SK-N-SH (cell line): ENCODE measurements around the gene ZNF207. TPM values are rescaled to one million over a fixed set of nuclear protein-coding genes. Genes with fewer than 3 reads are reported as not detected.

Experiments used
- CTCF ChIA-PET: fragments of 300-600, 350-600 bp; formaldehyde crosslinking; extraction: SDS; loops from one replicate; lab custom pipeline; 2021; lab: Yijun Ruan, JAX
- POLR2A ChIA-PET: fragments of 350-600 bp; sonication (Branson Sonifier 250); formaldehyde crosslinking; extraction: SDS; loops from one replicate; lab custom pipeline; 2020; ENCODE audit warnings: antibody characterized with exemption, inconsistent platforms; lab: Yijun Ruan, JAX
- DNase-seq: peaks from one replicate; pipeline ENCODE4 v3.0.0; 2012
- H2AFZ ChIP-seq: fragments of 200-600 bp; sonication (generic); 2 replicates; pipeline ENCODE4 v1.8.1; 2016; ENCODE audit warnings: antibody characterized with exemption, mild to moderate bottlenecking, low read depth
- H3F3A ChIP-seq: fragments of 200-600 bp; sonication (generic); replicated peaks from 2 replicates; pipeline ENCODE3; 2016; ENCODE audit warnings: antibody characterized with exemption, mild to moderate bottlenecking; ENCODE audit not compliant: insufficient read depth
- H3K27ac ChIP-seq, 2 experiments: fragments of 200-500 bp in 1 of 2; fragments of 200-600 bp in 1 of 2; sonication (Bioruptor generic) in 1 of 2; sonication (generic), shearing (Covaris generic) in 1 of 2; 2 replicates each; pipeline versions ENCODE4 v1.5.1 to v1.6.1; 2014 to 2016; ENCODE audit warnings: low read depth in 2 of 2, inconsistent platforms in 1 of 2, low read length in 1 of 2, mild to moderate bottlenecking in 1 of 2, mixed read lengths in 1 of 2
- H3K27me3 ChIP-seq: fragments of 200-600 bp; sonication (generic), shearing (Covaris generic); 2 replicates; pipeline ENCODE4 v1.6.1; 2016; ENCODE audit warnings: mixed run types; ENCODE audit not compliant: insufficient read depth
- H3K36me3 ChIP-seq, 2 experiments: fragments of 200-500 bp in 1 of 2; fragments of 200-600 bp in 1 of 2; sonication (Bioruptor generic) in 1 of 2; sonication (generic) in 1 of 2; replicated peaks in 1 of 2; 2 replicates each; pipeline versions ENCODE3 to v1.5.1; 2014 to 2016; ENCODE audit warnings: low read length in 1 of 2, mild to moderate bottlenecking in 1 of 2; ENCODE audit not compliant: insufficient read depth in 2 of 2, control insufficient read depth in 1 of 2
- H3K4me1 ChIP-seq, 2 experiments: fragments of 200-500 bp in 1 of 2; fragments of 200-600 bp in 1 of 2; sonication (Bioruptor generic) in 1 of 2; sonication (generic), shearing (Covaris generic) in 1 of 2; 2 replicates each; pipeline versions ENCODE4 v1.5.1 to v1.6.1; 2014 to 2016; ENCODE audit warnings: low read depth in 1 of 2, low read length in 1 of 2, mixed run types in 1 of 2; ENCODE audit not compliant: insufficient read depth in 2 of 2, control insufficient read depth in 1 of 2
- H3K4me2 ChIP-seq: fragments of 200-600 bp; sonication (generic), shearing (Covaris generic); 2 replicates; pipeline ENCODE4 v1.6.1; 2017; ENCODE audit warnings: mixed run types
- H3K4me3 ChIP-seq, 2 experiments: fragments of 200-500 bp in 1 of 2; fragments of 200-600 bp in 1 of 2; sonication (Bioruptor generic) in 1 of 2; sonication (generic), shearing (Covaris generic) in 1 of 2; 2 replicates each; pipeline versions ENCODE4 v1.5.1 to v1.8.1; 2014 to 2016; ENCODE audit warnings: low read depth in 2 of 2, inconsistent platforms in 1 of 2, low read length in 1 of 2, mild to moderate bottlenecking in 1 of 2, mixed read lengths in 1 of 2, moderate library complexity in 1 of 2
- H3K79me2 ChIP-seq: fragments of 200-600 bp; sonication (generic); 2 replicates; pipeline ENCODE4 v1.8.1; 2017; ENCODE audit warnings: mild to moderate bottlenecking; ENCODE audit not compliant: insufficient read depth
- H3K9ac ChIP-seq: fragments of 200-600 bp; sonication (generic); 2 replicates; pipeline ENCODE4 v1.6.1; 2017; ENCODE audit warnings: mixed run types
- H3K9me2 ChIP-seq: fragments of 200-600 bp; sonication (generic); 2 replicates; pipeline ENCODE4 v1.6.1; 2017; ENCODE audit warnings: mixed run types
- H3K9me3 ChIP-seq: fragments of 200-600 bp; sonication (generic); 2 replicates; pipeline ENCODE4 v1.6.1; 2017; ENCODE audit warnings: mixed run types, mild to moderate bottlenecking, moderate library complexity
- H4K20me1 ChIP-seq: fragments of 200-600 bp; sonication (generic); 2 replicates; pipeline ENCODE4 v1.6.1; 2017; ENCODE audit warnings: mild to moderate bottlenecking, mixed run types; ENCODE audit not compliant: insufficient read depth
- CHD2 ChIP-seq: fragments of 150-350 bp; IDR thresholded peaks from 2 replicates; pipeline ENCODE4 v1.6.1; 2018; ENCODE audit warnings: low read length; ENCODE audit not compliant: partially characterized antibody
- FOSL2 ChIP-seq: IDR thresholded peaks from 2 replicates; pipeline ENCODE4 v1.4.0; 2012; ENCODE audit warnings: low read depth, mild to moderate bottlenecking, moderate library complexity, borderline replicate concordance
- GATA2 ChIP-seq: sonication (generic); formaldehyde crosslinking; IDR thresholded peaks from 2 replicates; pipeline ENCODE4 v1.5.0; 2020; ENCODE audit warnings: mild to moderate bottlenecking, missing genetic modification reagents
- IRF3 ChIP-seq: fragments of 150-350 bp; IDR thresholded peaks from 2 replicates; pipeline ENCODE4 v1.6.1; 2016; ENCODE audit warnings: mild to moderate bottlenecking, low read depth, low read length
- MEF2A ChIP-seq: IDR thresholded peaks from 2 replicates; pipeline ENCODE4 v1.4.0; 2012; ENCODE audit warnings: low read depth, borderline replicate concordance
- NRF1 ChIP-seq: IDR thresholded peaks from 2 replicates; pipeline ENCODE4 v1.6.1; 2012; ENCODE audit warnings: low read depth, mild to moderate bottlenecking, low read length
- PBX3 ChIP-seq: IDR thresholded peaks from 2 replicates; pipeline ENCODE4; 2012
- POLR2AphosphoS5 ChIP-seq: IDR thresholded peaks from 2 replicates; pipeline ENCODE4 v1.6.1; 2012; ENCODE audit warnings: low read depth, low read length
- RAD21 ChIP-seq: IDR thresholded peaks from 2 replicates; pipeline ENCODE4 v1.6.1; 2012; ENCODE audit warnings: mild to moderate bottlenecking, low read length
- REST ChIP-seq: IDR thresholded peaks from 2 replicates; pipeline ENCODE4 v1.6.1; 2012; ENCODE audit warnings: mild to moderate bottlenecking, low read depth, low read length, moderate library complexity
- RFX5 ChIP-seq: IDR thresholded peaks from 2 replicates; pipeline ENCODE4 v1.6.1; 2012; ENCODE audit warnings: mild to moderate bottlenecking, improper control_type of control experiment, low read length
- RXRA ChIP-seq: IDR thresholded peaks from 2 replicates; pipeline ENCODE4 v1.4.0; 2012; ENCODE audit warnings: low read depth, mild to moderate bottlenecking, borderline replicate concordance
- TAF1 ChIP-seq: IDR thresholded peaks from 2 replicates; pipeline ENCODE4 v1.6.1; 2012; ENCODE audit warnings: low read depth, mild to moderate bottlenecking, low read length, moderate library complexity, borderline replicate concordance
- YY1 ChIP-seq: IDR thresholded peaks from 2 replicates; pipeline ENCODE4 v1.4.0; 2012; ENCODE audit warnings: low read depth, mild to moderate bottlenecking
- ZBTB33 ChIP-seq: IDR thresholded peaks from 2 replicates; pipeline ENCODE4 v1.4.0; 2012; ENCODE audit warnings: low read depth, borderline replicate concordance
- WGBS: methylation state at CpG from one replicate; pipeline ENCODE4 v1.1.6; 2017; ENCODE audit warnings: low lambda C conversion rate; 5-methylcytosine and 5-hydroxymethylcytosine counted together
- polyA plus RNA-seq, 3 experiments: library from polyadenylated mRNA; depleted of rRNA; stranded (reverse); fragments of >200 nt; gene quantifications; 2 replicates each; pipeline ENCODE4 v1.2.3, GENCODE V29; 2012
- TF ChIP-seq, protein P1 (sequence below): fragments of 150-350 bp; IDR thresholded peaks from 2 replicates; pipeline ENCODE4 v1.6.1; 2017; ENCODE audit warnings: antibody characterized with exemption, low read length, low read depth, borderline replicate concordance

Gene ZNF207
- polyA plus RNA-seq, 1 of the 3 experiments (the other 2 are of a cell fraction): 122 TPM

GRCh38 chr17:32320847-32321246, 29.1 kb upstream of the ZNF207 start:
- ChIA-PET POLR2A (no interaction called here), CTCF (interaction anchor here (0.7 to 11.5 kb wide), 8 partner anchors 10 to 178 kb away, joined by 3 to 192 read pairs (median 6); no protein-coding TSS in a partner anchor)
- Histone ChIP-seq H3K4me2 (no peak overlapping the region), H3K79me2 (no peaks in the 10 kb centered on the region), H3K9me3 (no peaks in the 10 kb centered on the region), H3K4me3 (no peak overlapping the region), H3K27me3 (no peaks in the 10 kb centered on the region), H3K27ac (no peak overlapping the region), H3K36me3 (no peaks in the 10 kb centered on the region)
- TF ChIP-seq RFX5 (no peak), IRF3 (no peak), NRF1 (no peak), TAF1 (no peak), POLR2AphosphoS5 (no peak), MEF2A (no peak), GATA2 (CRISPR knock-in tag) (no peak), YY1 (no peak), RXRA (no peak), ZBTB33 (no peak), RAD21 (no peak), PBX3 (no peak), FOSL2 (no peak), CHD2 (no peak), REST (no peak)
- TF ChIP-seq, protein P1, sequence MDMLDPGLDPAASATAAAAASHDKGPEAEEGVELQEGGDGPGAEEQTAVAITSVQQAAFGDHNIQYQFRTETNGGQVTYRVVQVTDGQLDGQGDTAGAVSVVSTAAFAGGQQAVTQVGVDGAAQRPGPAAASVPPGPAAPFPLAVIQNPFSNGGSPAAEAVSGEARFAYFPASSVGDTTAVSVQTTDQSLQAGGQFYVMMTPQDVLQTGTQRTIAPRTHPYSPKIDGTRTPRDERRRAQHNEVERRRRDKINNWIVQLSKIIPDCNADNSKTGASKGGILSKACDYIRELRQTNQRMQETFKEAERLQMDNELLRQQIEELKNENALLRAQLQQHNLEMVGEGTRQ: no peak
- TF ChIP-seq, all 33 proteins: peak for 0
- WGBS: 92% methylated on average over 12 of the region's 15 CpGs
- H3K4me1 ChIP-seq: peaks cover 8 to 9% of the 10 kb centered on the region in 2 experiments; a peak in 1 of 4 replicates
- no peak overlapping the region for H3K9ac ChIP-seq
- no peaks in the 10 kb centered on the region for H3F3A ChIP-seq
- no peak for DNase-seq
- H3K9me2 ChIP-seq: no peaks in the 10 kb centered on the region
- no peaks in the 10 kb centered on the region for H4K20me1 ChIP-seq
- H2AFZ ChIP-seq: no peak overlapping the region
